HG03139 (cell line): ENCODE measurements around the gene TMEM161B.
"Not testable (repeated sequence)": the region's sequence is repeated elsewhere in the genome, so short reads cannot be mapped to it uniquely, and the experiment has no call there.

Experiments used
- ATAC-seq: cut with Tn5 transposase; IDR thresholded peaks from one replicate; pipeline ENCODE4 v1.9.1; 2021; ENCODE audit not compliant: unreplicated experiment

The TMEM161B gene

DNA sequence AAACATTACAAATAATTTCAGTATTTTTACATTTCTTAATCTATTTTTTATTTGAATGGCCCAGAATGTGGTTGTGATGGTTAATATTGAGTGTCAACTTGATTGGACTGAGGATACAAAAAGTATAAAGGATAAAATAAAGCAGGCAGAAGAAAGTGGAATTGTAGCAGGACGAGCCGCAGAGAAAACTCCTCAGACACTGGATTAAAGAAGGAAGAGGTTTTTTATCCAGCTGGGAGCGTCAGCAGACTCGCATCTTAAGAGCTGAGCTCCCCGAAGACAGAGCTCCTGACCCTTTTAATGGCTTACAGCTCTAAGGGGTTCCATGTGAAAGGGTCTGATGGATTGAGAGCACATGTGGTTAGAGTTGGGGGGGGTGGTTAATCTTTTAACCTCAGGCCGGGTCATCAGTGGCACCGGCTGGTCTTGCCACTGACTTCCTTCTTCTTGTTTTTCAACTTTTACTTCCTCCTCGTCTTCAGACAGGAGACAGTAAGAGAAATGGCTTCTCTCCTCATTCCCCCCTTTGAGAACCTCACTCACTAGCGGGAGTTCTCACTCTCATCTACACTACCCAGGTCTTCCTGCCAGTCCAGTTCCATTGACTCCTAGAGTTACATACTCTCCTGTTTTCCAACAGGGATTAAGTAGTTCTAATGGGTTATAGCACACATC lies 80.0 kb downstream of the TMEM161B start:
- ATAC-seq: no peak

GRCh38 chr5:88183255-88183654 lies 85.4 kb downstream of the TMEM161B start:
- no peak for ATAC-seq

DNA sequence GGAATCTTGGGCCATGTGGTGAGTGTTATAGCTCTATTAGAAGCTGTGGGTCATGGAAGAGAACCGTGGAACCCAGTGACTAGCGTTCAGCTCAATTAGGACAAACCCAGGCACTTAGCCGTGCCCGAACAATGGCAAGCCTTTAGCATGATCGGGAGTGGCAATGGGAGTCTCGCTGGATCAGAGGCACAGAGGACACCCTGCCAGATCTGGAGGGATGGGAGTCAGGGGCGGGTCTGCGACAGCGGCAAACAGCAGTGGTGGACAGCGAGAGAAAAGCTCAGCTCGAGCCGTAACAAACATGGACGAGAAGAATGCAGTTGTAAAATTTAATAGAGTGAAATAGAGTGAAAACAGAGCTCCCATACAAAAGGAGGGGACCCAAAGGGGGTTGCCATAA lies 91.2 kb downstream of the TMEM161B start:
- ATAC-seq: not testable (repeated sequence)

GRCh38 chr5:88172847-88173758 lies 95.5 kb downstream of the TMEM161B start:
- no peak for ATAC-seq

DNA sequence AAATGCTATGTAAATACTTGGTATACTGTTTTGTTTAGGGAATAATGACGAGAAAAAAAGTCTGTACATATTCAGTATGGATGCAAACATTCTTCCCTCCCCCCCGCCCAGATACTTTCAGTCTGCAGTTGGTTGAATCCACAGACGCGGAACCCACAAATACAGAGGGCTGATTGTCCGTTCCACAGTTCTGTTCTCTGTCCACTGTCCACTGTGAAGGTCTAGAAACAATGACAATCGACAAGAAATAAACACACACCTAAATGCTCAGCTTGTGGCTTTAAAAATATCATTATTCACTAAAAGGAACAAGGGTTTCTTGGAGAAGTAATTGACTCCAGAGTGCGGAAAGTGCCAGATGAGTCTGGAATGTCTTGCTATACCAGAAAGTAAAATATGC lies 109.1 kb downstream of the TMEM161B start:
- ATAC-seq: no peak

DNA sequence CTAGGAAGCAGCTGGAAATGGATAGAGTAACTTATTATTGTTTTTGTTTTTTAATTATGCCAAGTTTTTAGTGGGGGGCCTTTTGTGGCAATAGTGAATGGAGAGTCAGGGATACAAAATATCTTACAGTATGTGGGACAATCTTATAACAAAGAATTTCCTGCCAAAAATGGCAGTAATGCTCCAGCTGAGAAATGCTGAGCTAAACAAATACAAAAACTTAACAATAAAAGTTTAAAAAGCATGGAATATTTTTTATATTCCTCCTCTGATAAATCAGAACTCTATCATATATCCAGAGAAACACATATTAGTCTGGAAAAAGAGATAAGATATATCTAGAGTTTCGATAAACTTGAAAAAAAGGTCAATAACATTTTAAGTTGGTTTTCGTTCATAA lies 110.6 kb downstream of the TMEM161B start:
- no peak for ATAC-seq

GRCh38 chr5:88154891-88155290 lies 113.8 kb downstream of the TMEM161B start:
- no peak for ATAC-seq

- ATAC-seq: no peak
Measured at GRCh38 chr5:88150747-88151146, 117.9 kb downstream of the TMEM161B start.

DNA sequence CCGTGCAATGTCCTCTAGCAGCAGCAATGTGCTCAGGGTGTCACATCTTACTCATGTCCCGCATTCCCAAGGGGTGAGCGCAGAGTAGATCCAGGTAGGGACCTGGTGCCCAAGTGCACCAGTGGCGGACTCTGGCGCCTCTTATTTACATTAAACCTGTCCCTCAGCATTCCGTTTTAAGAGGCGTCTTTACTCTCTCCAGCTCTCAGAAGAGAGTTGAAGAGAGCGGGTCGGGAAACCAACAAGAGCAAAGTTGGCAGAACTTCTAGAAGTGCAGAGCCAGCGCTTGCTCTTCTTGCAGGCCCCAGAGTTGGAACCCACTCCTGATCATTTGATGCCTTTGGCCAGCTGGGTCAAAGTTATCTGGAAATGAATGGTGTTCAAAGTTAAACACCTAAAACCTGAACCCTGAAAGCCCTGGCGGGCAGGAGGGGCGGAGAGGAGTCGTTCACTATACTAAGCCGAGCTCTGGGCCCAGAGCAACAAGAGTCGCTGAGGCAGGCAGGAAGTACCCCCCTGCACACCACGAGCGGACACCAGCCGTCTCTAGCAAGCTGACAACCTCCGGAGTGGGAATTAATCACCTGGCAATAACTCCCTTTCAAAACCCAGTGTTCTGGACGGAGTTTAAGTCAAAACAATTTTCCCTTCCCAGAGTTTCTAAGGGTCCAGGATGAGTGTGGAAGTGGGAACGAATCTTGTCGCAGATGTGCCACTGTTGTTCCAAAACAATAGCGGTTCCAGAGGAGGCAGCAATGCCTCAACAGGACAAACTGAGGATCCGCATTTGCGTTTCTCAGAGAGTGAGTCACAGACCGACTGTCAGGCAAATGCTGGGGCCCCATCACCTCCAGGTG lies 122.8 kb downstream of the TMEM161B start:
- ATAC-seq: no peak

- ATAC-seq: no peak
Measured at GRCh38 chr5:88145221-88145610, 123.4 kb downstream of the TMEM161B start.
